Keratinocyte (primary cell): ENCODE results near the gene PDCD6IP. TPM values are rescaled to one million over a fixed set of nuclear protein-coding genes. Genes with fewer than 3 reads are reported as not detected.

Source experiments
- DNase-seq: peaks from one replicate; pipeline ENCODE4 v3.0.0-alpha.2; 2011; ENCODE audit warnings: low read depth, missing footprints, low spot score
- FAIRE-seq: peaks from 2 replicates; lab custom pipeline; 2011; peaks lifted over from hg19 to GRCh38; lab: Jason Lieb, UNC
- H2AFZ ChIP-seq: 2 replicates; pipeline ENCODE4 v1.6.0; 2012; ENCODE audit warnings: low read length, control low read depth, inconsistent platforms; ENCODE audit not compliant: control insufficient read depth
- H3K27ac ChIP-seq: 2 replicates; pipeline ENCODE4 v1.5.1; 2011; ENCODE audit warnings: low read length; ENCODE audit not compliant: control insufficient read depth, insufficient read depth
- H3K27me3 ChIP-seq: 3 replicates; pipeline ENCODE4 v1.6.0; 2011; ENCODE audit warnings: low read length; ENCODE audit not compliant: control insufficient read depth, insufficient read depth; ENCODE audit errors: extremely low read depth
- H3K36me3 ChIP-seq, 2 experiments: 2 replicates in 1 of 2; 3 replicates in 1 of 2; pipeline ENCODE4 v1.5.1; 2011; ENCODE audit warnings: low read length in 2 of 2, mild to moderate bottlenecking in 1 of 2; ENCODE audit not compliant: control insufficient read depth in 2 of 2, insufficient read depth in 2 of 2; ENCODE audit errors: extremely low read depth in 1 of 2
- H3K4me1 ChIP-seq: 3 replicates; pipeline ENCODE4 v1.5.1; 2011; ENCODE audit warnings: low read length; ENCODE audit not compliant: control insufficient read depth, insufficient read depth; ENCODE audit errors: extremely low read depth
- H3K4me2 ChIP-seq: 3 replicates; pipeline ENCODE4 v1.6.0; 2011; ENCODE audit warnings: low read depth, low read length; ENCODE audit not compliant: control insufficient read depth, insufficient read depth; ENCODE audit errors: extremely low read depth
- H3K4me3 ChIP-seq, 3 experiments: fragments of 200-600 bp in 1 of 3; sonication (generic) in 1 of 3; 2 replicates in 2 of 3; 3 replicates in 1 of 3; pipeline ENCODE4 v1.5.1; 2011 to 2016; ENCODE audit warnings: low read length in 3 of 3, mild to moderate bottlenecking in 3 of 3, control low read depth in 2 of 3, inconsistent platforms in 1 of 3, low read depth in 1 of 3, mixed read lengths in 1 of 3, mixed run types in 1 of 3, moderate library complexity in 1 of 3; ENCODE audit not compliant: control insufficient read depth in 2 of 3, insufficient read depth in 2 of 3; ENCODE audit errors: extremely low read depth in 1 of 3
- H3K79me2 ChIP-seq: 2 replicates; pipeline ENCODE4 v1.6.0; 2012; ENCODE audit warnings: low read length; ENCODE audit not compliant: control insufficient read depth, insufficient read depth
- H3K9ac ChIP-seq: 3 replicates; pipeline ENCODE4 v1.6.0; 2011; ENCODE audit warnings: low read length; ENCODE audit not compliant: control insufficient read depth, insufficient read depth; ENCODE audit errors: extremely low read depth
- H3K9me1 ChIP-seq: 3 replicates; pipeline ENCODE4 v1.6.0; 2011; ENCODE audit warnings: low read length; ENCODE audit not compliant: control insufficient read depth, insufficient read depth; ENCODE audit errors: extremely low read depth
- H3K9me3 ChIP-seq: 2 replicates; pipeline ENCODE4 v1.5.1; 2012; ENCODE audit warnings: low read depth, low read length; ENCODE audit not compliant: control insufficient read depth
- H4K20me1 ChIP-seq: 3 replicates; pipeline ENCODE4 v1.6.0; 2011; ENCODE audit warnings: low read length; ENCODE audit not compliant: control insufficient read depth, insufficient read depth; ENCODE audit errors: extremely low read depth
- EZH2 ChIP-seq: IDR thresholded peaks from one replicate; pipeline ENCODE4 v1.6.1; 2012; ENCODE audit warnings: inconsistent platforms, mild to moderate bottlenecking, low read length, moderate library complexity
- dilution Hi-C: fragments of 300-500 bp; cut with MboI; formaldehyde crosslinking; loops from one replicate; pipeline ENCODE4 v1.7.0; 2020; ENCODE audit warnings: low sequenced_read_pairs; ENCODE audit not compliant: extremely low pct_ligation_motif_present
- polyA plus RNA-seq, 5 experiments: library from polyadenylated mRNA; depleted of rRNA in 3 of 5; stranded (reverse) in 3 of 5; stranded (forward) in 1 of 5; unstranded in 1 of 5; fragments of >200 nt; gene quantifications; 1 replicate in 1 of 5; 2 replicates in 3 of 5; 3 replicates in 1 of 5; pipeline versions ENCODE4 v1.2.1 to v1.2.3, GENCODE V29; 2011 to 2012; ENCODE audit warnings: missing spikeins in 2 of 5, low read depth in 1 of 5, low replicate concordance in 1 of 5
- TF ChIP-seq, protein P1 (sequence below), 3 experiments: IDR thresholded peaks in 1 of 3; conservative IDR thresholded peaks in 1 of 3; optimal IDR thresholded peaks in 1 of 3; 2 replicates in 2 of 3; 3 replicates in 1 of 3; pipeline versions ENCODE3 to v1.5.1; 2011; ENCODE audit warnings: low read length in 3 of 3, mild to moderate bottlenecking in 3 of 3, moderate library complexity in 2 of 3, control low read depth in 1 of 3, inconsistent platforms in 1 of 3; ENCODE audit not compliant: insufficient read depth in 2 of 3; ENCODE audit errors: extremely low read depth in 1 of 3

The PDCD6IP gene
- polyA plus RNA-seq, 1 donor (not counting 4 experiments of a cell fraction or from before 2014, with no cell fraction given): 183 TPM

DNA sequence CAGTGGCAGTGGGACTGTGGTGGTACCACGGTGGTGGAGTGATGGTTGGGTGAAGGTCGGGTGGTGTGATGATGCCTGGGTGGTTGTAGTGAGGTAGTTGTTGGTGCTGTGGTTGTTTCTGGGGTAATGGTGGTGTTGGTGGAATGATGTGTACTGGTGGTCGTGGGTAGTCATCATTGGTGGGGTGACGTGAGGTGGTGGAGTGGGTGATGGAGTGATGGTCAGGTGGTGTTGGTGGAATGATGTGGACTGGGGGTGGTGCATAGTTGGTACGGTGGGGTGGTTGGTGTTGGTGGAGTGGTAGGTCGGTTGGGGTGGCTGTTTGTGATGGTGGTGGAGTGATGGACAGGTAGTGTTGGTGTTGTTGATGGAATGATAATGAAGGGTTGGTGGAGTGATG is 87.1 kb downstream of the PDCD6IP start:
- FAIRE-seq: no peak
- no peaks in the 10 kb centered on the region for H3K9me1 ChIP-seq
- H3K27ac ChIP-seq: no peak overlapping the region
- H3K9ac ChIP-seq: no peak overlapping the region
- dilution Hi-C loops: no loop called here
- no peak for DNase-seq
- no peak overlapping the region for H3K4me3 ChIP-seq
- no peaks in the 10 kb centered on the region for H3K79me2 ChIP-seq
- no peaks in the 10 kb centered on the region for H4K20me1 ChIP-seq
- no peak overlapping the region for H2AFZ ChIP-seq
- H3K27me3 ChIP-seq: no peaks in the 10 kb centered on the region
- peaks cover 8% of the 10 kb centered on the region for H3K4me1 ChIP-seq
- TF ChIP-seq EZH2: no peak
- TF ChIP-seq, protein P1, sequence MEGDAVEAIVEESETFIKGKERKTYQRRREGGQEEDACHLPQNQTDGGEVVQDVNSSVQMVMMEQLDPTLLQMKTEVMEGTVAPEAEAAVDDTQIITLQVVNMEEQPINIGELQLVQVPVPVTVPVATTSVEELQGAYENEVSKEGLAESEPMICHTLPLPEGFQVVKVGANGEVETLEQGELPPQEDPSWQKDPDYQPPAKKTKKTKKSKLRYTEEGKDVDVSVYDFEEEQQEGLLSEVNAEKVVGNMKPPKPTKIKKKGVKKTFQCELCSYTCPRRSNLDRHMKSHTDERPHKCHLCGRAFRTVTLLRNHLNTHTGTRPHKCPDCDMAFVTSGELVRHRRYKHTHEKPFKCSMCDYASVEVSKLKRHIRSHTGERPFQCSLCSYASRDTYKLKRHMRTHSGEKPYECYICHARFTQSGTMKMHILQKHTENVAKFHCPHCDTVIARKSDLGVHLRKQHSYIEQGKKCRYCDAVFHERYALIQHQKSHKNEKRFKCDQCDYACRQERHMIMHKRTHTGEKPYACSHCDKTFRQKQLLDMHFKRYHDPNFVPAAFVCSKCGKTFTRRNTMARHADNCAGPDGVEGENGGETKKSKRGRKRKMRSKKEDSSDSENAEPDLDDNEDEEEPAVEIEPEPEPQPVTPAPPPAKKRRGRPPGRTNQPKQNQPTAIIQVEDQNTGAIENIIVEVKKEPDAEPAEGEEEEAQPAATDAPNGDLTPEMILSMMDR (optimal IDR thresholded peaks at IDR 0.05 in 1 of 3, IDR thresholded peaks at IDR 0.05 in 1 of 3, conservative IDR thresholded peaks at IDR 0.05 in 1 of 3; ENCODE audit: extremely low read depth in 1 of 3, insufficient read depth in 2 of 3, low read length in 3 of 3): no peak
- H3K36me3 ChIP-seq: no peaks in the 10 kb centered on the region
- no peaks in the 10 kb centered on the region for H3K9me3 ChIP-seq
- H3K4me2 ChIP-seq: no peak overlapping the region

DNA sequence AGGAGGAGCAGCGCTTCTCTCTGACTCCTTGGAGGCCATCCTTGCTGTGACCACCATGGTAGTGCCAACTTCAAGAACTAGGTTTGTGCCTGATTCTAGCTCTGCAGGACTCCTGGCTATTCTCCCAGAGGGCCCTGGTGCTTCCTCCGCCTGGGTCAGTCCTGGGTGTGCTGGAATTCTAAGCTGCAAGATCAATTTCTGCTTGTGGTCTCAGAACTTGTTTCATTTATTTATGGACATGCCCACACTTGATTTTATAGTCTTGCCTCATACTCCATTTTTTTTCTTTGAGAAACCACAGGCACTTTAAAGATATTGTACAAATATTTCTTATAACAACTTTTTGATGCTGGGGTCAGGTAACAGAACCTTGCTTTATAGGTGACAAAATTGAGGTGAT is 87.6 kb downstream of the PDCD6IP start:
- Histone ChIP-seq H2AFZ (no peak overlapping the region), H4K20me1 (no peaks in the 10 kb centered on the region), H3K4me2 (no peak overlapping the region), H3K9ac (no peak overlapping the region), H3K27ac (no peak overlapping the region), H3K36me3 (no peaks in the 10 kb centered on the region), H3K27me3 (no peaks in the 10 kb centered on the region), H3K4me1 (peaks cover 8% of the 10 kb centered on the region), H3K9me1 (no peaks in the 10 kb centered on the region), H3K79me2 (no peaks in the 10 kb centered on the region), H3K9me3 (no peaks in the 10 kb centered on the region), H3K4me3 (no peak overlapping the region)
- dilution Hi-C loops: no loop called here
- FAIRE-seq (no peak), DNase-seq (no peak)
- no peak for TF ChIP-seq EZH2
- TF ChIP-seq, protein P1 (optimal IDR thresholded peaks at IDR 0.05 in 1 of 3, IDR thresholded peaks at IDR 0.05 in 1 of 3, conservative IDR thresholded peaks at IDR 0.05 in 1 of 3; ENCODE audit: extremely low read depth in 1 of 3, insufficient read depth in 2 of 3, low read length in 3 of 3): no peak
